ENCODE data around the gene KHDC1.
"Not testable (repeated sequence)": the region's sequence is repeated elsewhere in the genome, so short reads cannot be mapped to it uniquely, and the experiment has no call there.

Gene KHDC1

GRCh38 chr6:73248192-73248903 lies 14.6 kb downstream of the KHDC1 start:
- DNase-seq, result no peak

DNA sequence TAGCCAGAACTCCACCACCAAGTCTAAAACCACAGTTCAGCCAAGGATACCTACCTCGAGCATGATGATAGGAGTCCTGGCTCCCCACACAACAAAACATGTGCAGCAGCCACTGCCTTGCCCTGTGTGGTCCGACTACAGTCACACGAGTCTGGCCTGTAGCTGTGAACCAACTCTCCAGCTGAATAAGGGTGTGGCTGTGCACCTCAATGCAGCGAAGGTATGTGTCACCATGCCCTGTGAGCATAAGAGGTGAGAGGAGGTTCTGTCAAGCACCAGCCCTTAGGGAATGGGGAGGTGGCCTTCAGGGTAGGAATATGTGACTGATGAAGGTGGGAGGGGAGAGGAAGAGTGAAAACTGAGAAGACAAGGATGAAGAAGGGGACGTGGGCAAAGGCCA lies 21.0 kb downstream of the KHDC1 start:
- no peak for DNase-seq

- no peak for DNase-seq
Measured at GRCh38 chr6:73240730-73241129, 22.3 kb downstream of the KHDC1 start.

DNA sequence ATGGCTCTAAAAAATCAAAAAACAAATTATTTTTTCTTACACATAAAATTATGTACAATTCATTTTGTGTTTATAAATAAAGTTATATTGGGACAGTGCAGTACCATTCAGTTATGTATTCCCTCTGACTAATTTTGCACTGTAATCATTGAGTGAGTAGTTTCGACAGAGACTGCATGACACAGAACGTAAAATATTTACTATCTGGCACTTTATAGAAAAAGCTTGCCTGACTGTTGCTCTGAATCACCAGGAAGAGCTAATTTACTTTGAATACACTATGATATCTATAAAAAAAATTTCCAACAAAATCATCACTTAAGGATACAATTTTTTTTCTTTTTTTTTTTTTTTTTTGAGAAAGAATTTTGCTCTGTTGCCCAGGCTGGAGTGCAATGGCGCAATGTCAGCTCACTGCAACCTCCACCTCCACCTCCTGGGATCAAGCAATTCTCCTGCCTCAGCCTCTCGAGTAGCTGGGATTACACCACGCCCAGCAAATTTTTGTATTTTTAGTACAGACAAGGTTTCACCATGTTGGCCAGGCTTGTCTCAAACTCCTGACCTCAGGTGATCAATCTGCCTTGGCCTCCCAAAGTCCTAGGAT lies 26.7 kb downstream of the KHDC1 start:
- no peak for DNase-seq

DNA sequence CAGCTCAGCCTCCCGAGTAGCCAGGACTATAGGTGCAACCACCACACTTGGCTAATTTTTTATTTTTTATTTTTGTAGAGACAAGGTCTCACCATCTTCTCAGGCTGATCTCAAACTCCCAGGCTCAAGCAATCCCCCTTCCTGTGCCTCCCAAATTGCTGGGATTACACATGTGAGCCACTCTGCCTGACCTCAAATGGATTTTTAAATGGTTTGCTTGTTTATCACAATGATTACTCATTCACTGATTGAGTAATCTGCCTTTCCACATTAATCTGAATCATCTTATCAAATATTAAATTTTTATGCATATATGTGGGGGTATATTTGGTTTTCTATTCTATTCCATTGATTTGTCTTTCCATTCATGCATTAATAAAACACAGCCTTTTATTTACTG lies 28.3 kb downstream of the KHDC1 start:
- no peak for DNase-seq

DNA sequence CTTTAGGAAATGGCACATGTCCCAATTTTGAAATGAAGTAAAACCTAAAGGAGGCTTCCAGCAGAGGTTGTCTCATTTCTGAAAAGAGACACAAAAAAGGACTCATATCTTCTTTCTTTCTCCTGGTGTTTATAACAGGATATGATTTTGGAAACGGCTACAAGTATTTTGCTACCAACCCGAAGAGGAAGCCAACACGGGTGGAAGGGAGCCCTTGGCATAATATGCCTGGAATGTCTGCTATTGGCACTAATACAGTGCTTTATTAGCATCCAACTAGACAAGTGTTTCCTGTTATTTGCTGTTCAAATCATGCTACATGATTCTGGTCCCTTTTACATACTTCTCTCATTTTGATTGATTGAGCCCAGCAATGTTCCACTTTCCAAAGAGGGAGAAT lies 29.0 kb downstream of the KHDC1 start:
- DNase-seq, result not testable (repeated sequence)

- no peak for DNase-seq
Measured at GRCh38 chr6:73233048-73233447, 29.9 kb downstream of the KHDC1 start.

GRCh38 chr6:73231986-73232391 lies 31.0 kb downstream of the KHDC1 start:
- no peak for DNase-seq

GRCh38 chr6:73227606-73228255 lies 35.3 kb downstream of the KHDC1 start:
- DNase-seq, result no peak

DNA sequence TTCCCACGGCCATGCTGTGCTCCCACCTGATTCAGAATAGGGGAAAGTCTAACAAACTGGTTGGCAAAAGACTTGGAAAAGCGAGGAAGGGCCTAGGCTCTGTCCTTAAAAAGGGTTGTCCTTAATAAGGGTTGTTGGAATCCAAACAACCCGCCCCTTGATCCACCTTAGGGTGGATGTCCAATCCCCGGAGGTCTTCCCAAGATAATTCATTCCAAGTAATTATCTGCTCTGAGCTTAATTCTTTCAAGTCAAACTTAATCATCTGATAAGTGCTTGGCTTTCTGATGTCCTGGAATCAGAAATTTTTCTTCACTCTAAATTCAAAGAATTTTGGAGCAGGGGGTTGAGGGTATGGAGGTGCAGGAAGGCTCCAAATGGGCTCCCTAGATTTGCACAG lies 37.6 kb downstream of the KHDC1 start, which contains the start of gene KHDC1L:
Gene KHDC1L (minus strand): TSS at position 101 of the 400 bp plus-strand sequence. CDS start 88 bp downstream, at position 13.
- no peak for DNase-seq

GRCh38 chr6:73216859-73217258 lies 46.1 kb downstream of the KHDC1 start:
- DNase-seq, result no peak

DNA sequence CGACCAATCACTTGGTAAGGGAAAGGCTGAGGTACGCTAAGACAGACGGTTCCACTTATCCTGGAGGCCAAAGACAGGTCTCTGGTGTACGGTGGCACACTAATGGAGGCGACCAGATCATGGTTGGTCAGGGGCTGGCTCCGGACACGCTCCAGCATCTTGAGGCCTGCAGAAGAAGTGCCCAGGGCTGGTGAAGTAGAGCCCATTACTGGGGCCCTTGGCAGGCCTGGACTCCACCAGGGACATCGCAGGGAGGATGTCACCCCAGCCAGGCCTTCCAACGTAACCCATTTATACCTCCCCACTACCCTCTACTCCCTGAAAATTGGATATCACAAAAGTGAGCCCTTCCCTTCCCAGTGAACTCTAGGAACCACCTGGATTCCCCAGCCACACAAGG lies 53.9 kb downstream of the KHDC1 start:
- DNase-seq, result no peak

GRCh38 chr6:73207221-73207837 lies 55.7 kb downstream of the KHDC1 start:
- DNase-seq, result no peak

DNA sequence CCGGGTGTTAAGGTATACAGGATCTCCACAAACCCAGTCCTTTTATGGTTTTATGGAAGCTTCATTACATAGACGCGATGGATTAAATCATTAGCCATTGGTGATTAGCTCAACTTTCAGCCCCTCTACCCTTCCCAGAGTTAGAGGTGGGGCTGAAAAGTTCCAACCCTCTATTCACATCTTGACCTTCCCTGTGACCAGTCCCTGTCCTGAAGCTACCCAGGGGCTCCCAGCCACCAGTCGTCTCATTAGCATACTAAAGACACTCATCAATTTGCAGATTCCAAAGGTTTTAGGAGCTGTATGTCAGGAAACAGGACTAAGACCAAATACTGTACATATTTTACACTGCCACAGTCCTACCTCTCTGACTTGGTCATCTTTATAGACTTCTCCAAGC lies 58.7 kb downstream of the KHDC1 start:
- no peak for DNase-seq

DNA sequence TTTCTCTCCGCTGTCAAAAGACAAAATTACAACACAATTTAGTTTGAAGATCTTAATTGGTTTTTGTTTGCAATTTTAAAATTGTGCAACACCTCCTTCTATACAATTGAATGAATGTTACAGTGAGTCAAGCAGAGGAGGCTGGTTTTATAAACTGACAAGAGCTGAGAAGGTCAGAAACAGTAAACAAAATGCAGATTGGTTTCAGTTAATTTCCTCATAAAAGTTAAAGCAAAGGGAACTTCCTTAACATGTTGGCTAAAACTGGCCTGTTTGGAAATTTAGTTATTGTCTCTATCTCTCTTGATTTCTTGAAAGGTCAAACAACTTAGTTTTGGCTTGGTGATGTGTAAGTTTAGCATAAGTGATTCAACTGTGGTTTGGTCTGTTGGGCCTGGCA lies 59.9 kb downstream of the KHDC1 start:
- DNase-seq, result no peak

- DNase-seq, result no peak
Measured at GRCh38 chr6:73200735-73201134, 62.3 kb downstream of the KHDC1 start.

GRCh38 chr6:73200247-73200646 lies 62.7 kb downstream of the KHDC1 start:
- DNase-seq, result no peak

- DNase-seq, result no peak
Measured at GRCh38 chr6:73194744-73195143, 68.3 kb downstream of the KHDC1 start.

DNA sequence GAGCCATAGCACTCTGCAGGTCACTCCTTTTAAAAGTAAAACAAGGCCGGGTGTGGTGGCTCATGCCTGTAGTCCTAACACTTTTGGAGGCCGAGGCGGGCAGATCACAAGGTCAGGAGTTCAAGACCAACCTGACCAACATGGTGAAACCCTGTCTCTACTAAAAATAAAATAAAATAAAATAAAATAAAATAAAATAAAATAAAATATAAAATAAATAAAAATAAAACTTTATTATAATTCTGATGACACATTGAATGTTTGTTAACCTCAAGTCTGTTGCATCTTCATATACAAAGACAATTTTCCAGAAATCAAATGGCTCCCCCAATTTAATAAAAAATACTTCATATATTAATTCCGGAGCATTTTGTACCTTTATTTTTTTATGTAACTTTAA lies 69.7 kb downstream of the KHDC1 start:
- DNase-seq, result not testable (repeated sequence)

Measured in eye (tissue), 1 donor.